GM12873 (cell line): Measurements from ENCODE around the gene DCTD.

ENCODE experiments used
- TF ChIP-seq, protein P1 (sequence below): IDR thresholded peaks from 2 replicates; pipeline ENCODE4 v1.5.1; 2012; ENCODE audit warnings: low read depth, mild to moderate bottlenecking, moderate library complexity, low read length, control low read depth; ENCODE audit not compliant: insufficient read depth; ENCODE audit errors: missing control alignments

Gene DCTD

DNA sequence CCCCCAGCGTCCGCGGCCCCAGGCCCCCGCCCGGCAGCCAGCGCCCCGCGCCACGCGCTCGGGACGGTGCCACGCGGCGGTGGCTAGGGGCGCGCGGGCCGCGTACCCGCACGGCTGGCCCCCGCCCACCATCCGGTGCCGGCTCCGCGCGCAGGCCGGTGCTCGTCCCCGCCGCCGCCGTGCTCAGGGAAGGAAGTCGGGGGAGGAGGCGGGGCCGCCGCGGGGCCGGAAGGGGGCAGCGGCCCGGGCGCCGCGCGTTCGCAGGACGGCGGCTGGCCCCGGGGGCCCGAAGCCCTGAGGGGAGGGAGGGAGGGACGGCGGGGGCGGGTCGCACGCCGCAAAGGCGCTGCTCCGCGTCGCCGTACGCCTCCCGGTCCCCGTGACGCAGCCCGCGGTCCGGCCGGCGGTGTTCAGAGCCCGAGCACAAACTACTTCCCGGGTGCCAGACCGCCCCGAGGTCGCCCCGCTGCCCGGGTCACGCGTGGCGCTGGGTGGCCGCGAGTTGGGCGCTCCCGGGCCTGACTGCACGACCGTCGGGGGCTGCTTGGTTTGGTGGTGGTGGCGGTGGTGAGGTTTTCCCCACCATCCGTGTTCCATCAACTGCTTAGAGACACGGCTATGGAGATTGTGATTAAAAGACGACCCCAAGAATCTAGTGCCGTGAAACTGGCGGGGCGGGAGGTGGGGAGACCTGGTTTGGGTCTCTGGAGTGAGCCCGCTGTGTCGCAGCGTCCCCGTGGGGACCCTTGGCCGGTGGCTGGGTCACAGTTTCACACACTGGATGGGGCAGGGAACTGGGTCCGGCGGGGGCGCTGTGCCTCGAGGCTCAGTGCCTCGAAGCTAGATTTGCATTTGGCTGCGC lies at the start of gene DCTD:
DCTD (minus strand) TSS at position 205 of the 862 bp plus-strand sequence. CDS start 1,818 bp downstream, outside the sequence.
- TF ChIP-seq, protein P1, sequence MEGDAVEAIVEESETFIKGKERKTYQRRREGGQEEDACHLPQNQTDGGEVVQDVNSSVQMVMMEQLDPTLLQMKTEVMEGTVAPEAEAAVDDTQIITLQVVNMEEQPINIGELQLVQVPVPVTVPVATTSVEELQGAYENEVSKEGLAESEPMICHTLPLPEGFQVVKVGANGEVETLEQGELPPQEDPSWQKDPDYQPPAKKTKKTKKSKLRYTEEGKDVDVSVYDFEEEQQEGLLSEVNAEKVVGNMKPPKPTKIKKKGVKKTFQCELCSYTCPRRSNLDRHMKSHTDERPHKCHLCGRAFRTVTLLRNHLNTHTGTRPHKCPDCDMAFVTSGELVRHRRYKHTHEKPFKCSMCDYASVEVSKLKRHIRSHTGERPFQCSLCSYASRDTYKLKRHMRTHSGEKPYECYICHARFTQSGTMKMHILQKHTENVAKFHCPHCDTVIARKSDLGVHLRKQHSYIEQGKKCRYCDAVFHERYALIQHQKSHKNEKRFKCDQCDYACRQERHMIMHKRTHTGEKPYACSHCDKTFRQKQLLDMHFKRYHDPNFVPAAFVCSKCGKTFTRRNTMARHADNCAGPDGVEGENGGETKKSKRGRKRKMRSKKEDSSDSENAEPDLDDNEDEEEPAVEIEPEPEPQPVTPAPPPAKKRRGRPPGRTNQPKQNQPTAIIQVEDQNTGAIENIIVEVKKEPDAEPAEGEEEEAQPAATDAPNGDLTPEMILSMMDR, result peak; percentile 66

DNA sequence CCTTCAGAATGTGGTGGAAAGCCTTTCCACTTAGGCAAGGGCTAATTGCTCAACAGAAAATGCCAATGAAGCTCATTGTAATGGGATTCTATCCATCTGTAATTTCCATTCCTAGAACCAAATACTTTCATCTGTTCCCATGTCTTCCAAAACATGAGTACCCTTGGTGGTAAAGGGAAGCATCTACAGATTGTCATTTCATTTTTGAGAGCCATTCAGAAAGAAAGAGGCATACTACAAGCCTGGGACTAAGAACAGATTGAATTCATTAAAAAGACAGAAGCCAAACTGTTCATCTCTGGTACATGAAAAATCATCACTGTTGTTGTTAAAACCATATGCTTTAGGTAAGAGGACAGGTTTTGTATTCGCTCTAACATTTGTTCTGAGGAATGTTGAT lies 43.6 kb upstream of the DCTD start:
- TF ChIP-seq, protein P1, result no peak

DNA sequence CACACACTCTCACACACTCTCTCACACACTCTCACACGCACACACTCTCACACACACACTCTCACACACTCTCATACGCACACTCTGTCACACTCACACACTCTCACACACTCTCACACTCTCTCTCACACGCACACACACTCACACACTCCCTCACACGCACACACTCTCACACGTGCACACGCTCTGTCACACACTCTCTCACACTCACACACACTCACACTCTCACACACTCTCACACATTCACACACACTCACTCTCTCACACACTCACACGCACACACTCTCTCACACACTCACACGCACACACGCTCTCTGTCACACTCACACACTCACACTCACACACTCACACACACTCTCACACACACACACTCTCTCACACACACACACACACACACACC lies 43.0 kb upstream of the DCTD start:
- TF ChIP-seq, protein P1, result no peak

DNA sequence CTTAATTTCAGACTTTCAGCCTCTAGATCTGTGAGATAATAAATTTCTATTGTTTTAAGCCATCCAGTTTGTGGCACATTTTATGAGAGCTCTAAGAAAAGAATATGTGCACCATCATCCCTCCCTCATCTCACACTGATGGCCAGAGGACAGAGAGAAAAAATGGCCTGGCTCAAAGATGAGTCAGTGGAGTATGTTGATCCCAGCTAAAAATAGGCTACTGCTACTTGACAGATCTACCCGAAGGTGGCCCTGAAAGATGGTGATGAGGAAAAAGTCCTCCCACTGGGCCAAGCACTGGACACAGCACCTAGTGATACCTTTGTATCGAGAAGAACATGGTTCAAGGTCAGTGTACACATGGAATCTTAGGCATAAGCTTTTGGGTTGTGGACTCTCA lies 38.2 kb upstream of the DCTD start:
- TF ChIP-seq, protein P1, result no peak

DNA sequence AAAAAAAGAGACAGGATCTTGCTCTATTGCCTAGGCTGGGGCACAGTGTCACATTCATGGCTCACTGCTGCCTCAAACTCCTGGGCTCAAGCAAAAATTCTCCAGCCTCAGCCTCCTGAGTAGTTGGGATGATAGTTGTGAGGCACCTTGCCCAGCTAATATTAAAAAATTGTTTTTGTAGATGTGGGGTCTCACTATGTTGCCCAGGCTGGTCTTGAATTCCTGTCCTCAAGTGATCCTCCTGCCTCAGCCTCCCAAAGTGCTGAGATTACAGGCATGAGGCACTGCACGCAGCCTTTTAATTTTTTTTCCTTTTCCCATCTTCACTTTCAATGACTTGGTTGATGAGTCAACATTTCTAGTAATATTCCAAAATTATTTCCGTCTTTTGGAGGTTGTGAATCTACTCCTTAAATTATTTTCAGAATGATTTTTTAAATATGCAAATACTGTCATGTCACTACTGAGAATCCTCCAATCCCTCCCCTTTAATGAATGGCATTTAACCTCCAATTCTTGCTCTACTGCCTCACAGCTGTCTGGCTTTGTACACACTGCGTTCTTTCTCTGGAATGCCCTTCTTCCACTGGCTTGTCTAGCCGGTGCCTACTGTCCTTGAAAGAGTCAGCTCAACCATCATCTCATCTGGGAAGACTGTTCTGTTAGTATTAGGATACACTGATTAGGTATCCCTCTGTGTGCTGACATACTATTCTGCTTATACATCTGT lies 27.5 kb upstream of the DCTD start:
- TF ChIP-seq, protein P1, result no peak

DNA sequence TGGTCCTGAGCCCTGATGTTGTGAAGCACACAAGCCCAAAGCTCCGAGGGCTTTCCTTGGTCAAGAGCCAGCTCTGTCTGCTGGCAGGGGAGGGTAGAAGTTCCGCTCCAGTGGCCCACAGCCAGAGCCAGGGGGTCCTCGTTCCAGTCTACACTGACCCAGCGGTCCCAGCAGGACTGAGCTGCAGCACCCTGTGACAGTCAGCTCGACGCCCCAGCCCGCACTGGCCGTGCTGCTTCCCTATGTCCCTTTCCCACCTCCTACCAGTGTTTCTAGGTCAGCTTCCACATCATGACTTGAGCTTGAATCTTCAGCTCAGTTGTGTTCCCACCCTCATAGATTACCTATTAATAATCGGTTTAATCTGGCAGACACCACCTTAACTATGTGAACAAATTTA lies 22.5 kb upstream of the DCTD start:
- TF ChIP-seq, protein P1, result no peak

DNA sequence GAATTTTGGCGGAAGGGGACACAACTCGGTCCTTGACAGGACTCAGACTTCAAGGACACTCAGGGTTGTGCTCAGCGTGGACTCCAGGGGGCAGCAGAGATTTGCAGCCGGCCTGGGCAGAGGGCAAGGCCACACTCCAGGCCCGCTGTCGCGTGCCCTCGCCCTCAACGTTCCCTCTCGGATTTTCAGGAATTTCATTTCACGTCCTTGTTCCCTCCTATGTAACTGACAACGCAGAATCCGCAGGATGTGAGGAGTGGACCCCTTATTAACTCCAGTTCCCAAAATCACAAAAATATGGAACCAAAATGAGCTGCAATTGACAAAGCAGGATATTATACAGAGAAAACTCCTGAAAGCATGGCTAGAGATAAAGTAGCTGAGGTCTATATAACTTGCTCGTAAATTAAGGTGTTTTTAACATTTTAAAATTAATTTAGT lies 21.0 kb upstream of the DCTD start:
- TF ChIP-seq, protein P1, result peak; percentile 98
